B cell (primary cell): Measurements from ENCODE around the gene UACA. TPM values are rescaled to one million over a fixed set of nuclear protein-coding genes. Genes with fewer than 3 reads are reported as not detected.

ENCODE experiments used
- ATAC-seq: fragments of 200-7000 bp; cut with Tn5 transposase; one replicate; pipeline ENCODE4 v1.10.0; 2021; ENCODE audit warnings: low read depth, mild to moderate bottlenecking, moderate number of reproducible peaks, moderate library complexity
- CTCF ChIA-PET: fragments of 350-600 bp; sonication (Branson Sonifier 250); formaldehyde crosslinking; loops from one replicate; lab custom pipeline; 2021; ENCODE audit warnings: antibody characterized with exemption, inconsistent platforms; lab: Charles Lee
- POLR2A ChIA-PET: fragments of 350-600 bp; sonication (Branson Sonifier 250); formaldehyde crosslinking; loops from one replicate; lab custom pipeline; 2021; ENCODE audit warnings: antibody characterized with exemption; lab: Charles Lee
- DNase-seq: peaks from one replicate; pipeline ENCODE4 v3.0.0; 2013
- H2AFZ ChIP-seq: 2 replicates; pipeline ENCODE4 v1.6.1; 2012; ENCODE audit warnings: mild to moderate bottlenecking, low read depth, low read length; ENCODE audit not compliant: insufficient read depth, poor library complexity, severe bottlenecking
- H3K27ac ChIP-seq, 2 donors: 1 replicate in 1 of 2; 2 replicates in 1 of 2; pipeline ENCODE4 v1.5.1; 2012 to 2013; ENCODE audit warnings: low read length in 2 of 2, mild to moderate bottlenecking in 2 of 2, moderate library complexity in 1 of 2
- H3K27me3 ChIP-seq, 4 experiments: fragments of 200-600 bp in 1 of 4; sonication (generic) in 1 of 4; replicated peaks in 1 of 4; 1 replicate in 2 of 4; 2 replicates in 2 of 4; pipeline versions ENCODE4 v1.6.1 to v1.7.0; 2013 to 2016; ENCODE audit warnings: low read length in 3 of 4, mild to moderate bottlenecking in 2 of 4, mixed read lengths in 1 of 4, moderate library complexity in 1 of 4; ENCODE audit not compliant: insufficient read depth in 4 of 4, control insufficient read depth in 3 of 4; ENCODE audit errors: control extremely low read depth in 1 of 4
- H3K36me3 ChIP-seq, 2 experiments: replicated peaks in 1 of 2; 1 replicate in 1 of 2; 2 replicates in 1 of 2; pipeline versions ENCODE4 v1.6.1 to v1.7.1; 2013; ENCODE audit warnings: low read length in 1 of 2; ENCODE audit not compliant: insufficient read depth in 2 of 2, control insufficient read depth in 1 of 2; ENCODE audit errors: control extremely low read depth in 1 of 2, extremely low read depth in 1 of 2
- H3K4me1 ChIP-seq, 2 donors: fragments of 200-600 bp in 1 of 2; sonication (generic) in 1 of 2; 1 replicate in 1 of 2; 2 replicates in 1 of 2; pipeline versions ENCODE4 v1.5.1 to v1.6.1; 2013 to 2017; ENCODE audit warnings: low read length in 2 of 2; ENCODE audit not compliant: control insufficient read depth in 2 of 2, insufficient read depth in 2 of 2
- H3K4me2 ChIP-seq: replicated peaks from 2 replicates; pipeline ENCODE3; 2012; ENCODE audit warnings: mild to moderate bottlenecking, low read depth, low read length; ENCODE audit not compliant: poor library complexity, severe bottlenecking
- H3K4me3 ChIP-seq, 5 experiments: fragments of 200-600 bp in 1 of 5; sonication (generic) in 1 of 5; 1 replicate in 3 of 5; 2 replicates in 2 of 5; pipeline versions ENCODE4 v1.5.1 to v1.7.0; 2011 to 2016; ENCODE audit warnings: low read length in 4 of 5, mild to moderate bottlenecking in 4 of 5, low read depth in 2 of 5, control low read depth in 1 of 5, moderate library complexity in 1 of 5; ENCODE audit not compliant: insufficient read depth in 1 of 5; ENCODE audit errors: control extremely low read depth in 1 of 5, extremely low read depth in 1 of 5
- H3K79me2 ChIP-seq: fragments of 200-600 bp; sonication (generic); one replicate; pipeline ENCODE4 v1.6.0; 2016; ENCODE audit warnings: low read length; ENCODE audit not compliant: control insufficient read depth, insufficient read depth
- H3K9ac ChIP-seq: fragments of 200-600 bp; sonication (generic); 2 replicates; pipeline ENCODE4 v1.6.1; 2017; ENCODE audit warnings: mild to moderate bottlenecking, low read length, moderate library complexity
- H3K9me3 ChIP-seq, 3 donors: one replicate each; pipeline versions ENCODE4 v1.6.1 to v1.7.1; 2013; ENCODE audit warnings: low read length in 2 of 3; ENCODE audit not compliant: control insufficient read depth in 2 of 3, insufficient read depth in 1 of 3; ENCODE audit errors: control extremely low read depth in 1 of 3
- H4K20me1 ChIP-seq: 2 replicates; pipeline ENCODE4 v1.6.0; 2012; ENCODE audit warnings: mild to moderate bottlenecking, low read length; ENCODE audit not compliant: insufficient read depth, control insufficient read depth, poor library complexity, severe bottlenecking
- H3K27ac Mint-ChIP-seq: one replicate; pipeline ENCODE4 v1.8.0; 2021; ENCODE audit warnings: mixed read lengths
- H3K27me3 Mint-ChIP-seq: one replicate; pipeline ENCODE4 v1.8.0; 2021; ENCODE audit warnings: mixed read lengths
- H3K4me1 Mint-ChIP-seq: one replicate; pipeline ENCODE4 v1.8.0; 2021; ENCODE audit warnings: mixed read lengths
- H3K4me3 Mint-ChIP-seq: one replicate; pipeline ENCODE4 v1.8.0; 2021; ENCODE audit warnings: mixed read lengths
- H3K9me3 Mint-ChIP-seq: one replicate; pipeline ENCODE4 v1.8.0; 2022; ENCODE audit warnings: mixed read lengths; ENCODE audit not compliant: insufficient read depth
- CTCF ChIP-seq: fragments of 200-600 bp; IDR thresholded peaks from one replicate; pipeline ENCODE4 v1.8.0; 2022; ENCODE audit warnings: antibody characterized with exemption, mild to moderate bottlenecking
- EZH2 ChIP-seq: IDR thresholded peaks from 2 replicates; pipeline ENCODE4 v1.6.1; 2012; ENCODE audit warnings: borderline replicate concordance, low read depth, mild to moderate bottlenecking, moderate library complexity, low read length; ENCODE audit not compliant: insufficient read depth, poor library complexity, severe bottlenecking
- WGBS: methylation state at CpG from one replicate; pipeline ENCODE4 v1.1.5; 2013; ENCODE audit warnings: missing lambda C conversion rate; ENCODE audit not compliant: insufficient coverage; 5-methylcytosine and 5-hydroxymethylcytosine counted together
- intact Hi-C: fragments of 100-400 bp; cut with micrococcal nuclease; formaldehyde crosslinking; loops from one replicate; pipeline ENCODE4 v1.10.0; 2022
- polyA plus RNA-seq: library from polyadenylated mRNA; depleted of rRNA; stranded (reverse); fragments of >200 nt; gene quantifications from 2 replicates; pipeline ENCODE4 v1.2.3, GENCODE V29; 2012
- total RNA-seq, 2 donors: library from RNA; stranded (reverse); fragments of 120-200 nt in 1 of 2; gene quantifications; 1 replicate in 1 of 2; 2 replicates in 1 of 2; pipeline versions ENCODE4 v1.2.3 to v1.2.4, GENCODE V29; 2013 to 2022

The UACA gene
- total and polyA plus RNA-seq, 2 donors (not counting 1 experiment from before 2014, with no cell fraction given): 2.7 to 3.3 TPM

- no peak for TF ChIP-seq EZH2
- TF ChIP-seq CTCF: no peak
- Mint-ChIP-seq H3K4me3 (no peak overlapping the region), H3K4me1 (no peaks in the 10 kb centered on the region), H3K9me3 (no peaks in the 10 kb centered on the region), H3K27me3 (peaks cover 12% of the 10 kb centered on the region), H3K27ac (no peak overlapping the region)
- POLR2A ChIA-PET: no interaction called here
- WGBS: no CpG with 5 or more reads among the region's 2 CpGs
- no peaks in the 10 kb centered on the region for H3K36me3 ChIP-seq
- no peak overlapping the region for H3K4me2 ChIP-seq
- H2AFZ ChIP-seq: no peak overlapping the region
- H3K4me3 ChIP-seq: no peak overlapping the region
- H3K27ac ChIP-seq: no peak overlapping the region
- H4K20me1 ChIP-seq: no peaks in the 10 kb centered on the region
- CTCF ChIA-PET: interaction anchor here (2.1 kb wide), 1 partner anchor 10 kb away, joined by 8 read pairs; no protein-coding TSS in a partner anchor
- H3K9me3 ChIP-seq: no peaks in the 10 kb centered on the region
- no peaks in the 10 kb centered on the region for H3K4me1 ChIP-seq
- no peaks in the 10 kb centered on the region for H3K79me2 ChIP-seq
- intact Hi-C loops: no loop called here
- DNase-seq (no peak), ATAC-seq (no peak)
- H3K9ac ChIP-seq: no peak overlapping the region
- peaks cover 0 to 4% (median 0%) of the 10 kb centered on the region in 4 experiments for H3K27me3 ChIP-seq
Measured at GRCh38 chr15:70690491-70691276, 72.7 kb downstream of the UACA start.

- Histone ChIP-seq H3K27me3 (peaks cover 0 to 4% (median 0%) of the 10 kb centered on the region in 4 experiments), H4K20me1 (no peaks in the 10 kb centered on the region), H3K9me3 (no peaks in the 10 kb centered on the region), H3K4me2 (no peak overlapping the region), H2AFZ (no peak overlapping the region), H3K27ac (no peak overlapping the region), H3K36me3 (no peaks in the 10 kb centered on the region), H3K79me2 (no peaks in the 10 kb centered on the region), H3K4me3 (no peak overlapping the region), H3K4me1 (no peaks in the 10 kb centered on the region), H3K9ac (no peak overlapping the region)
- no peak for ATAC-seq
- Mint-ChIP-seq H3K9me3 (no peaks in the 10 kb centered on the region), H3K27me3 (peaks cover 12% of the 10 kb centered on the region), H3K4me3 (no peak overlapping the region), H3K4me1 (no peaks in the 10 kb centered on the region), H3K27ac (no peak overlapping the region)
- intact Hi-C loops: no loop called here
- ChIA-PET CTCF (interaction anchor here (2.1 kb wide), 1 partner anchor 9 kb away, joined by 8 read pairs; no protein-coding TSS in a partner anchor), POLR2A (no interaction called here)
- TF ChIP-seq CTCF (no peak), EZH2 (no peak)
- no CpG with 5 or more reads among the region's 2 CpGs for WGBS
- no peak for DNase-seq
Measured at GRCh38 chr15:70690021-70690420, 73.3 kb downstream of the UACA start.
